ENCODE measurements around the gene GOLGA3.
"Not testable (repeated sequence)": the region's sequence is repeated elsewhere in the genome, so short reads cannot be mapped to it uniquely, and the experiment has no call there.

Gene GOLGA3, protein sequence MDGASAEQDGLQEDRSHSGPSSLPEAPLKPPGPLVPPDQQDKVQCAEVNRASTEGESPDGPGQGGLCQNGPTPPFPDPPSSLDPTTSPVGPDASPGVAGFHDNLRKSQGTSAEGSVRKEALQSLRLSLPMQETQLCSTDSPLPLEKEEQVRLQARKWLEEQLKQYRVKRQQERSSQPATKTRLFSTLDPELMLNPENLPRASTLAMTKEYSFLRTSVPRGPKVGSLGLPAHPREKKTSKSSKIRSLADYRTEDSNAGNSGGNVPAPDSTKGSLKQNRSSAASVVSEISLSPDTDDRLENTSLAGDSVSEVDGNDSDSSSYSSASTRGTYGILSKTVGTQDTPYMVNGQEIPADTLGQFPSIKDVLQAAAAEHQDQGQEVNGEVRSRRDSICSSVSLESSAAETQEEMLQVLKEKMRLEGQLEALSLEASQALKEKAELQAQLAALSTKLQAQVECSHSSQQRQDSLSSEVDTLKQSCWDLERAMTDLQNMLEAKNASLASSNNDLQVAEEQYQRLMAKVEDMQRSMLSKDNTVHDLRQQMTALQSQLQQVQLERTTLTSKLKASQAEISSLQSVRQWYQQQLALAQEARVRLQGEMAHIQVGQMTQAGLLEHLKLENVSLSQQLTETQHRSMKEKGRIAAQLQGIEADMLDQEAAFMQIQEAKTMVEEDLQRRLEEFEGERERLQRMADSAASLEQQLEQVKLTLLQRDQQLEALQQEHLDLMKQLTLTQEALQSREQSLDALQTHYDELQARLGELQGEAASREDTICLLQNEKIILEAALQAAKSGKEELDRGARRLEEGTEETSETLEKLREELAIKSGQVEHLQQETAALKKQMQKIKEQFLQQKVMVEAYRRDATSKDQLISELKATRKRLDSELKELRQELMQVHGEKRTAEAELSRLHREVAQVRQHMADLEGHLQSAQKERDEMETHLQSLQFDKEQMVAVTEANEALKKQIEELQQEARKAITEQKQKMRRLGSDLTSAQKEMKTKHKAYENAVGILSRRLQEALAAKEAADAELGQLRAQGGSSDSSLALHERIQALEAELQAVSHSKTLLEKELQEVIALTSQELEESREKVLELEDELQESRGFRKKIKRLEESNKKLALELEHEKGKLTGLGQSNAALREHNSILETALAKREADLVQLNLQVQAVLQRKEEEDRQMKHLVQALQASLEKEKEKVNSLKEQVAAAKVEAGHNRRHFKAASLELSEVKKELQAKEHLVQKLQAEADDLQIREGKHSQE (N-terminal part only)

GRCh38 chr12:132828706-132829534 lies at the start of gene GOLGA3:
TSS of gene GOLGA3 (minus strand) at chr12:132828869. CDS start at chr12:132822128, 6,741 bp downstream.
- peak; percentile 86 to 91 for DNase-seq (ENCODE audit: low read depth in 2 of 2, low spot score in 1 of 2)

GRCh38 chr12:132874620-132875019 lies 46.0 kb upstream of the GOLGA3 start:
- not testable (repeated sequence) for DNase-seq (ENCODE audit: low read depth in 2 of 2, low spot score in 1 of 2)

GRCh38 chr12:132874175-132874574 lies 45.5 kb upstream of the GOLGA3 start:
- DNase-seq (ENCODE audit: low read depth in 2 of 2, low spot score in 1 of 2) = no peak

DNA sequence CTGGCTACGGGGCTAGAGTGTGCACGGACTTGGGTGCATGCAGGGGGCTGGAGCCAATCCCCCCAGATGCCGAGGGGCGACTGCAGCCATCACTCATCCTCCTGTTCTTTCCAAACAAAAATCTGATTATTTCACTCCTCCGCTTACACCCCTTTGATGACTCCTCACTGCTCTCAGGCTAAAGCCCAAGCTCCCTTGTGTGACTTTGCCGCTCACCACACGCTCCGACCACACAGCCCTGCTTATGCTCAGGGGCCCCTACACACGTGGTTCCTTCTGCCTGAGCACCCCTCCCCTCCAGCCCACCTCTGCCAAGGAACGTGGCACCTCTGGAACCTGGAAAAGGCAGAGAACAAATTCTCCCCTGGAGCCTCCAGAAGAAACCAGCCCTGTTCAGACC lies 45.1 kb upstream of the GOLGA3 start:
- DNase-seq (ENCODE audit: low read depth in 2 of 2, low spot score in 1 of 2) = no peak

GRCh38 chr12:132872975-132873421 lies 44.3 kb upstream of the GOLGA3 start:
- DNase-seq (ENCODE audit: low read depth in 2 of 2, low spot score in 1 of 2) = no peak

- DNase-seq (ENCODE audit: low read depth in 2 of 2, low spot score in 1 of 2) = no peak
These were observed 43.6 kb upstream of the GOLGA3 start for GRCh38 chr12:132872073-132872855.

DNA sequence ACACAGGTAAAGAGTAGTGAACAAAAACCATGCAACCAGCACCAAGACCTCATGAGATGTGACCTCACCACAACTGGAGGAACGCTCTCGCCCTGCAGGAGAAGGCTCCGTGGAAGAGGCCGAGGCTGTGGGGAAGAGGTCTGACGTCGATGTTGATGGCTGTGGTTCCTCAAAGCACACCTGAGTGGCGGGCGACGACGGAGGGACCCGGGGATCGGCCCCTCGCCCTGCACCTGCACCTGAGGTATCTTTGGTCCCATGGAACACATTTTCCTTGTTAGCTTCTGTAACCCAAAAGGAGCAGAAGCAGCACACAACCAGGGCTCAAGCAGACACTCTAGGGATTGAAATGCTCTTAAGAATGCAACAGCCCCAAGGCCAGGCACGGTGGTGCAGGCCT lies 40.9 kb upstream of the GOLGA3 start:
- no peak for DNase-seq (ENCODE audit: low read depth in 2 of 2, low spot score in 1 of 2)

GRCh38 chr12:132866251-132866828 lies 37.7 kb upstream of the GOLGA3 start:
- DNase-seq (ENCODE audit: low read depth in 2 of 2, low spot score in 1 of 2) = no peak

GRCh38 chr12:132861558-132861957 lies 32.9 kb upstream of the GOLGA3 start:
- no peak for DNase-seq (ENCODE audit: low read depth in 2 of 2, low spot score in 1 of 2)

DNA sequence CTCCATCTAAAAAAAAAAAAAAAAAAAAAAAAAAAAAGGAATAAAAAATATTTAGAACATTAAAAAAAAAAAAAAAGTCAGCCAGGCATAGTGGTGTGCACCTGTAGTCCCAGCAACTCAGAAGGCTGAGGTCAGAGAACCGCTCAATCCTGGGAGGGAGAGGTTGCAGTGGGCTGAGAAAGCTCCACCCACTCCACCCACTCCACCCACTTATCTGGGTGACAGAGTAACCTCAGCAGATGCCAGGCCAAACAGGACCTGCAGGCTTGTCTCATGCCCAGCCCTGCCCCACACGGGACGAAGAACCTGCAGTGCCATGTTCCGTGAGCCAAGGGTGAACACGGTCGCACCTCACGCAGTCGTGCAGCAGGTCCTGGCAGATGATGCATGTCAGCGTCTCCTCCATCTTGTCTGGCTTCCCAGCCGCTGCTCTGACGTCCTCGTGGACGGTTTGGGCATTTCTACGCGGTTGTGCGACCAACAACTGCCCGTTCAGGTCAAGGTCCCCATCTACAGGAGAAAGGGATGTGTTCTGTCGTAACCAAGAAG lies 30.1 kb upstream of the GOLGA3 start:
- no peak for DNase-seq (ENCODE audit: low read depth in 2 of 2, low spot score in 1 of 2)

- not testable (repeated sequence) for DNase-seq (ENCODE audit: low read depth in 2 of 2, low spot score in 1 of 2)
These were observed 28.4 kb upstream of the GOLGA3 start for GRCh38 chr12:132857019-132857418.

DNA sequence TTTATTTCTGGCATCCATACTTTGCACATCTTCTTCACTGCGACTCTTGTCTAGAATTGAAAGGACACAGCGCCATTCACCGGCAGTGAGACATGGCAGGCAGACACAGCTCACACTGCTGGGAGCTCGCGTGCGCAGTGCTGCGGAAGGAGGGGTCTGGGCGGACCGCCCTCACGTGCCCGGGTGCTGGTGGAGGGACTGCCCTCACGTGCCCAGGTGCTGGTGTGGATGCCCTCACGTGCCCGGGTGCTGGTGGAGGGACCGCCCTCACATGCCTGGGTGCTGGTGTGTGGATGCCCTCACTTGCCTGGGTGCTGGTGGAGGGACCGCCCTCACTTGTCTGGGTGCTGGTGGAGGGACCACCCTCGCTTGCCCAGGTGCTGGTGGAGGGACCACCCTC lies 27.9 kb upstream of the GOLGA3 start:
- no peak for DNase-seq (ENCODE audit: low read depth in 2 of 2, low spot score in 1 of 2)

GRCh38 chr12:132855211-132855610 lies 26.5 kb upstream of the GOLGA3 start:
- DNase-seq (ENCODE audit: low read depth in 2 of 2, low spot score in 1 of 2) = not testable (repeated sequence)

- no peak for DNase-seq (ENCODE audit: low read depth in 2 of 2, low spot score in 1 of 2)
These were observed 24.8 kb upstream of the GOLGA3 start for GRCh38 chr12:132853285-132854092.

DNA sequence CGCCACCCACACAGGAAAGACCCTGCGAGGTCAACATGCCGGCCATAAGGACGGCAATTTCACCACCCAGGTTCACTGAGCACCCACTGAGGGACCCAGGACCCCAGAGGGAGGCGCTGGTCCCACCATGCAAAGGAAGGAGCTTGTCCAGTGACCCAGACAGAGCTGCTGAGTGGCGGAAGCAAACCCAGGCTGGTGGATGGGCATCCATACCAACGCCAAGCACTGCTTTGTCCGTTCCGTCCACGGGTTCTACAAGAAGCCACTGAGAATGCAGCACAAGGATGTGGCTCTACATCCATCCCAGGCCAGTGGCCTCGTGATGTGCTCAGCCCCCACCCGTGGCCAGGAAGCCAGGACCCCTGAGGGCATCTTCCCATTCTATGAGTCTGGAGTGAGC lies 23.8 kb upstream of the GOLGA3 start:
- no peak for DNase-seq (ENCODE audit: low read depth in 2 of 2, low spot score in 1 of 2)

DNA sequence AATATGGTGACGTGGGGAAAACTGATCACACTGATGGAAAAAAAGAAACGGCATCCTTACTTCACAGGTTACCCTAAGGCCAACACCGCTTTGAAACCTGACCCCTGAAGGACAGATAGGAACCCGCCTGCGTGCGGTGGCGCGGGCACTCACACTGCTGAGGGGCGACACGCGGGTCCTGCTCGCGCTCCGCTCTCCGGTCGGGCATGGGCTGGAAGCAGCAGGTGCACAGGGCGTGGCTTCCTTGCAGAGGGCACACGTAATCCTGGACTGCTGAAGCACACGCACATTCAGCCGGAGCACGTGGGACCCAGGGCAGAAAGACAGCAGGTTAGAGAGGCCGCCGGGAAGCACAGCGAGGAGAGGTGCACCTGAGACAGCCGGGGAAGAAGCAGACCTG lies 22.8 kb upstream of the GOLGA3 start:
- DNase-seq (ENCODE audit: low read depth in 2 of 2, low spot score in 1 of 2) = no peak

DNA sequence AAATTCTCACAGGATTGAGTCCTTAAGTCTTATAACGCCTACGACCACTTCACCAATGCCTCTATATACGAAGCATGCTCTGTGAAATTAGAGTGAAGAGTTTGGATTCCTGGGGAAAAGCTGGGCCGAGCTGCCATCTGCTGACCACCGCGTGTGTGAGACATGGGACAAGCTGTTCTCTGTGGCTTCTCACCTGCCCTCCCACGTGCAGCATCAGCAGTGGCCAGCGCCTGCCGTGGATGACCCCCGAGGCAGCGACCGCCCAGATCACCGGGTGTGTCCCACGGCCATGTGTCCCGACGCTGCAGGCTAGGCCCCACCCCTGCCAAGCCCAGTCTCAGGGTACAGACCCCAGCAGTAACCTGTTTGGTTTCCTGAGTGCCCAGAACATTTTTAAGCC lies 21.6 kb upstream of the GOLGA3 start:
- no peak for DNase-seq (ENCODE audit: low read depth in 2 of 2, low spot score in 1 of 2)

DNA sequence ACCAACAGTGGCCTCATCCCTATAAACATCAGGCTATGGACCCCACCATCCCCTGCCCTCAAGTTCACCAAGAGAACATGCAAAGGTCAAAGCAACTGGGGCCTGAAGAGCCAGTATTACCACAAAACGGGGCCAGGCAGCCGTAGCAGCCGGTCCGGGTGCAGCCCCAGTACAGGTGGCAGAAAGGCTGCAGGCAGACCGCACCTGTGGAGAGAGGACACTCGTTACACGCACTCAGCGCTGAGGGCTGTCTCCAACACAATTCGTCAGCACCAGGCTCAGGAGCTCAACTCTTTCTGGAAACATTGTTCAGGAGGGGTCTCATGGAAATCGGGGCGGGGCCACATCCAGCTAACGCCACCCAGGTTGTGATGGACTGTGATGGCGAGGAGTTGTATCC lies 19.9 kb upstream of the GOLGA3 start:
- no peak for DNase-seq (ENCODE audit: low read depth in 2 of 2, low spot score in 1 of 2)
